ENCODE results near the gene RTP5. TPM values are rescaled to one million over a fixed set of nuclear protein-coding genes. Genes with fewer than 3 reads are reported as not detected.

RTP5 gene
- total RNA-seq, 1 experiment from 2014 or later, result not detected

- CTCF ChIA-PET, result no interaction called here
- Histone ChIP-seq H3K9ac (ENCODE audit: low read length) (no peak overlapping the region), H3K9me3 (ENCODE audit: control insufficient read depth in 1 of 2, insufficient read depth in 1 of 2, low read depth in 1 of 2, low read length in 2 of 2) (peaks cover 0 to 9% of the 10 kb centered on the region in 2 experiments; a peak in 1 of 4 replicates), H4K20me1 (ENCODE audit: insufficient read depth) (no peaks in the 10 kb centered on the region), H3K4me2 (ENCODE audit: low read length) (no peak overlapping the region), H3K9me2 (ENCODE audit: insufficient read depth) (no peaks in the 10 kb centered on the region), H3K79me2 (ENCODE audit: insufficient read depth, low read length) (no peaks in the 10 kb centered on the region), H3K4me3 (replicated peaks in 1 of 2; ENCODE audit: low read depth in 1 of 2, low read length in 2 of 2) (no peak overlapping the region), H3K27ac (ENCODE audit: low read depth, low read length) (no peak overlapping the region), H3K36me3 (ENCODE audit: control insufficient read depth in 1 of 2, insufficient read depth in 2 of 2, low read length in 2 of 2) (no peaks in the 10 kb centered on the region), H3K27me3 (ENCODE audit: insufficient read depth, low read length) (no peaks in the 10 kb centered on the region), H2AFZ (ENCODE audit: low read depth, low read length, poor library complexity, severe bottlenecking) (no peak overlapping the region), H3K4me1 (ENCODE audit: control insufficient read depth in 1 of 2, insufficient read depth in 2 of 2, low read length in 2 of 2) (no peaks in the 10 kb centered on the region; a peak in 1 of 4 replicates)
- RAD21 ChIA-PET (ENCODE audit: low non-redundant PET in 1 of 2, low total read pairs in 2 of 2, uncharacterized antibody in 2 of 2, unreplicated experiment in 2 of 2), result no interaction called here
- peak; percentile 28; the same call in 1 of the 2 replicates for ATAC-seq
- TF ChIP-seq EZH2 (IDR thresholded peaks at IDR 0.05) (no peak), JUND (IDR thresholded peaks at IDR 0.05) (no peak), CEBPB (IDR thresholded peaks at IDR 0.05; ENCODE audit: low read depth) (no peak), SP1 (IDR thresholded peaks at IDR 0.05; ENCODE audit: low read depth) (no peak), SIN3A (IDR thresholded peaks at IDR 0.05; ENCODE audit: low read depth) (no peak), ZFX (IDR thresholded peaks at IDR 0.05) (no peak), RAD21 (IDR thresholded peaks at IDR 0.05; ENCODE audit: low read depth) (no peak)
- POLR2A ChIA-PET, result no interaction called here
- DNase-seq (ENCODE audit: low read depth, low spot score), result no peak
- intact Hi-C loops (cut with micrococcal nuclease), result no loop called here
- no TSS peak for BruUV-seq (replicated peaks)
These were observed 9.1 kb upstream of the RTP5 start for GRCh38 chr2:241860184-241861078.

- no peak for TF ChIP-seq ZFX (IDR thresholded peaks at IDR 0.05)
- TF ChIP-seq YY1 (IDR thresholded peaks at IDR 0.05; ENCODE audit: extremely low read depth, insufficient replicate concordance, low read depth, low read length), result no peak
- TF ChIP-seq SIN3A (IDR thresholded peaks at IDR 0.05; ENCODE audit: low read depth), result no peak
- no peak for TF ChIP-seq TCF7L2 (IDR thresholded peaks at IDR 0.05; ENCODE audit: borderline replicate concordance, extremely low read depth, insufficient read depth, insufficient read length)
- TF ChIP-seq POLR2A (IDR thresholded peaks at IDR 0.05; ENCODE audit: borderline replicate concordance, extremely low read depth, insufficient read depth, insufficient read length), result no peak
- TF ChIP-seq CEBPB (IDR thresholded peaks at IDR 0.05; ENCODE audit: low read depth), result no peak
- no peak for TF ChIP-seq ATF3 (IDR thresholded peaks at IDR 0.05)
- TF ChIP-seq POLR2AphosphoS5 (IDR thresholded peaks at IDR 0.05; ENCODE audit: low read depth, low read length), result no peak
- no peak for TF ChIP-seq SRF (IDR thresholded peaks at IDR 0.05; ENCODE audit: low read depth)
- no peak for TF ChIP-seq EGR1 (IDR thresholded peaks at IDR 0.05; ENCODE audit: low read depth)
- TF ChIP-seq EZH2phosphoT487 (IDR thresholded peaks at IDR 0.05; ENCODE audit: borderline replicate concordance), result no peak
- no peak for TF ChIP-seq JUND (IDR thresholded peaks at IDR 0.05)
- TF ChIP-seq, protein P1, sequence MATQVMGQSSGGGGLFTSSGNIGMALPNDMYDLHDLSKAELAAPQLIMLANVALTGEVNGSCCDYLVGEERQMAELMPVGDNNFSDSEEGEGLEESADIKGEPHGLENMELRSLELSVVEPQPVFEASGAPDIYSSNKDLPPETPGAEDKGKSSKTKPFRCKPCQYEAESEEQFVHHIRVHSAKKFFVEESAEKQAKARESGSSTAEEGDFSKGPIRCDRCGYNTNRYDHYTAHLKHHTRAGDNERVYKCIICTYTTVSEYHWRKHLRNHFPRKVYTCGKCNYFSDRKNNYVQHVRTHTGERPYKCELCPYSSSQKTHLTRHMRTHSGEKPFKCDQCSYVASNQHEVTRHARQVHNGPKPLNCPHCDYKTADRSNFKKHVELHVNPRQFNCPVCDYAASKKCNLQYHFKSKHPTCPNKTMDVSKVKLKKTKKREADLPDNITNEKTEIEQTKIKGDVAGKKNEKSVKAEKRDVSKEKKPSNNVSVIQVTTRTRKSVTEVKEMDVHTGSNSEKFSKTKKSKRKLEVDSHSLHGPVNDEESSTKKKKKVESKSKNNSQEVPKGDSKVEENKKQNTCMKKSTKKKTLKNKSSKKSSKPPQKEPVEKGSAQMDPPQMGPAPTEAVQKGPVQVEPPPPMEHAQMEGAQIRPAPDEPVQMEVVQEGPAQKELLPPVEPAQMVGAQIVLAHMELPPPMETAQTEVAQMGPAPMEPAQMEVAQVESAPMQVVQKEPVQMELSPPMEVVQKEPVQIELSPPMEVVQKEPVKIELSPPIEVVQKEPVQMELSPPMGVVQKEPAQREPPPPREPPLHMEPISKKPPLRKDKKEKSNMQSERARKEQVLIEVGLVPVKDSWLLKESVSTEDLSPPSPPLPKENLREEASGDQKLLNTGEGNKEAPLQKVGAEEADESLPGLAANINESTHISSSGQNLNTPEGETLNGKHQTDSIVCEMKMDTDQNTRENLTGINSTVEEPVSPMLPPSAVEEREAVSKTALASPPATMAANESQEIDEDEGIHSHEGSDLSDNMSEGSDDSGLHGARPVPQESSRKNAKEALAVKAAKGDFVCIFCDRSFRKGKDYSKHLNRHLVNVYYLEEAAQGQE (IDR thresholded peaks at IDR 0.05; ENCODE audit: low read depth), result no peak
- no peak for TF ChIP-seq SP1 (IDR thresholded peaks at IDR 0.05; ENCODE audit: low read depth)
- no peak for TF ChIP-seq ELF1 (IDR thresholded peaks at IDR 0.05; ENCODE audit: borderline replicate concordance, low read depth)
- ATAC-seq (no peak), DNase-seq (ENCODE audit: low read depth, low spot score) (no peak)
- Histone ChIP-seq H3K4me3 (replicated peaks in 1 of 2; ENCODE audit: low read depth in 1 of 2, low read length in 2 of 2) (no peak overlapping the region), H3K36me3 (ENCODE audit: control insufficient read depth in 1 of 2, insufficient read depth in 2 of 2, low read length in 2 of 2) (no peaks in the 10 kb centered on the region), H4K20me1 (ENCODE audit: insufficient read depth) (no peaks in the 10 kb centered on the region), H3K4me2 (ENCODE audit: low read length) (no peak overlapping the region), H3K79me2 (ENCODE audit: insufficient read depth, low read length) (no peaks in the 10 kb centered on the region), H2AFZ (ENCODE audit: low read depth, low read length, poor library complexity, severe bottlenecking) (no peak overlapping the region), H3K9me2 (ENCODE audit: insufficient read depth) (no peaks in the 10 kb centered on the region), H3K9ac (ENCODE audit: low read length) (no peak overlapping the region), H3K27ac (ENCODE audit: low read depth, low read length) (no peak overlapping the region), H3K4me1 (ENCODE audit: control insufficient read depth in 1 of 2, insufficient read depth in 2 of 2, low read length in 2 of 2) (no peaks in the 10 kb centered on the region; a peak in 1 of 4 replicates), H3K9me3 (ENCODE audit: control insufficient read depth in 1 of 2, insufficient read depth in 1 of 2, low read depth in 1 of 2, low read length in 2 of 2) (peaks cover 0 to 9% of the 10 kb centered on the region in 2 experiments; a peak in 1 of 4 replicates), H3K27me3 (ENCODE audit: insufficient read depth, low read length) (no peaks in the 10 kb centered on the region)
- POLR2A ChIA-PET, result no interaction called here
- CTCF ChIA-PET, result no interaction called here
- intact Hi-C loops (cut with micrococcal nuclease), result no loop called here
- BruUV-seq (replicated peaks), result no TSS peak
- RAD21 ChIA-PET (ENCODE audit: low non-redundant PET in 1 of 2, low total read pairs in 2 of 2, uncharacterized antibody in 2 of 2, unreplicated experiment in 2 of 2), result no interaction called here
These were observed 8.3 kb upstream of the RTP5 start for GRCh38 chr2:241861264-241861663.

Measured in HCT116 (cell line).